ENCODE data around the gene TMEM63C. TPM values are rescaled to one million over a fixed set of nuclear protein-coding genes. Genes with fewer than 3 reads are reported as not detected.

Gene TMEM63C
- total RNA-seq, 3 donors from 2014 or later (not counting 1 experiment from before 2014, with no cell fraction given), result 1.5 to 5.1 (median 2.1) TPM

DNA sequence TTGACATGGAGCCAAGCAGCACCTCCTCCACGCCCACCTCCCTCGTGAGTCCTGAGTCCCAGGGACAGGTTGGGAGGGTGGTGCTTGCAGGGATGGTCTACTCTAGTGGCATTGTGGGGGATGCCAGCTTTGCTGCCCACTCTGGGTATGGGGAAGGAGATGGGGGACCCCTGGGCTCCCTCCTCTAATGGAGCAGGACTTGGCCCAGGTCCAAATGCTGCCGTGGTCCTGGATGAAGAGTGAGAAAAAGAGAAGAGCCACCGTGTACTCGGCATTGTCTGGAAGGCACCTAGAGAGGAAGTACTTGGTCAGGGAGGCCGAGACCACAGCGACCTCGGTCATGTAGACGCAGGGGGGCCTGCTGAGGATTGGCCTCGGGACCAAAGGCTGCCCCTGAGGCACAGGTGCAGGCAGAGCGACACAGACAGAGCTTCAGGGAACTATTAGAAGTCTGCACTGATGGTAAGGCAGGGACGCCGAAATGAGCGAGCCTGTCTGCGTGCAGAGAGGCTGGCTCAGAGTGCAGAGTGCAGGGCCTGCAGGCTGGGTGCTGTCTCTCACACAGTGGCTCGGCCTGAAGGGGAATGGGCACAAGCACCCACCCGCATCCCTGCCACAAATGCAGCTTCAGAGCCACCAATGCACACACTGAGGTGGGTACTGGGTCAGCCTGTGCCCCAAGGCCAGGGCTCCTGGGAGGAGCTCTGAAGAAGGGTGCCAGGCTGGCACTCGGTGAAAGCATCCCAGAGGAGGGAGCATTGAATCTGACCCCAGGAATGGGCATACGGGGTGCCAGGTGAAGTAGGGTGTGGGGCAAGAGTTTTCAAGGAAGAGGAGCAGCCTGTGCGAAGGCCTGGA, 72.0 kb downstream of the TMEM63C start:
- H3K36me3 ChIP-seq (ENCODE audit: control insufficient read depth, insufficient read depth, low read length), result no peaks in the 10 kb centered on the region
- Mint-ChIP-seq H3K9me3 (no peaks in the 10 kb centered on the region), H3K4me1 (no peaks in the 10 kb centered on the region), H3K36me3 (no peaks in the 10 kb centered on the region), H3K27ac (no peak overlapping the region), H3K4me3 (no peak overlapping the region), H3K27me3 (ENCODE audit: low read depth in 2 of 2) (peaks cover 0 to 3% of the 10 kb centered on the region in 2 donors)
- WGBS (ENCODE audit: insufficient coverage), result 48% methylated on average over 20 of the region's 20 CpGs
- intact Hi-C loops (cut with micrococcal nuclease), result no loop called here
- no peak overlapping the region for H3K27ac ChIP-seq (ENCODE audit: low read length)
- ATAC-seq, result no peak
- TF ChIP-seq, protein P1, sequence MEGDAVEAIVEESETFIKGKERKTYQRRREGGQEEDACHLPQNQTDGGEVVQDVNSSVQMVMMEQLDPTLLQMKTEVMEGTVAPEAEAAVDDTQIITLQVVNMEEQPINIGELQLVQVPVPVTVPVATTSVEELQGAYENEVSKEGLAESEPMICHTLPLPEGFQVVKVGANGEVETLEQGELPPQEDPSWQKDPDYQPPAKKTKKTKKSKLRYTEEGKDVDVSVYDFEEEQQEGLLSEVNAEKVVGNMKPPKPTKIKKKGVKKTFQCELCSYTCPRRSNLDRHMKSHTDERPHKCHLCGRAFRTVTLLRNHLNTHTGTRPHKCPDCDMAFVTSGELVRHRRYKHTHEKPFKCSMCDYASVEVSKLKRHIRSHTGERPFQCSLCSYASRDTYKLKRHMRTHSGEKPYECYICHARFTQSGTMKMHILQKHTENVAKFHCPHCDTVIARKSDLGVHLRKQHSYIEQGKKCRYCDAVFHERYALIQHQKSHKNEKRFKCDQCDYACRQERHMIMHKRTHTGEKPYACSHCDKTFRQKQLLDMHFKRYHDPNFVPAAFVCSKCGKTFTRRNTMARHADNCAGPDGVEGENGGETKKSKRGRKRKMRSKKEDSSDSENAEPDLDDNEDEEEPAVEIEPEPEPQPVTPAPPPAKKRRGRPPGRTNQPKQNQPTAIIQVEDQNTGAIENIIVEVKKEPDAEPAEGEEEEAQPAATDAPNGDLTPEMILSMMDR (IDR thresholded peaks at IDR 0.05), result no peak
- H3K9me3 ChIP-seq (ENCODE audit: control insufficient read depth, insufficient read depth, low read length), result no peaks in the 10 kb centered on the region
- no peaks in the 10 kb centered on the region for H3K4me1 ChIP-seq (ENCODE audit: control insufficient read depth, insufficient read depth, low read length)
- no peaks in the 10 kb centered on the region for H3K27me3 ChIP-seq (ENCODE audit: control insufficient read depth, insufficient read depth, low read length)
- DNase-seq, result no peak
- no peak overlapping the region for H3K4me3 ChIP-seq (ENCODE audit: low read length)

DNA sequence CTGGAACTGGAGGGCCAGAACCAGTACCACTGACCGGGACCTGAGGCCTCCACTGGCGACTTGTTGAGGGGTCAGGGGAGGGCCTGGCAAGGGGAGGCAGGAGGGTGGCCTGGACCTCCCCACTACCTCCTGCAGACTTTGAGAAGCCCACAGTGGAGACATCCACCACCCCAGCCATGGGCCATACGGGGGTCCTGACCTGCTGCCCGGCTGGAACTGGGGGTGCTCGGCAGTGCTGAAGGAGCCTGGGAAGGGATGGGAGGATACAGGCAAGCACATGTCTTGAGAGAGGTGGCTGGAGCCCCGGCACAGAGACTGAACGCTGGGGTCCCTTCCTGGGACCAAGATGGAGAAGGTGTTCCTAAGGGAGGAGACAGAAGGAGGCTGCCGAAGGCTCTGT, 75.1 kb downstream of the TMEM63C start:
- Histone ChIP-seq H3K4me3 (ENCODE audit: low read length) (no peak overlapping the region), H3K4me1 (ENCODE audit: control insufficient read depth, insufficient read depth, low read length) (no peaks in the 10 kb centered on the region)

DNA sequence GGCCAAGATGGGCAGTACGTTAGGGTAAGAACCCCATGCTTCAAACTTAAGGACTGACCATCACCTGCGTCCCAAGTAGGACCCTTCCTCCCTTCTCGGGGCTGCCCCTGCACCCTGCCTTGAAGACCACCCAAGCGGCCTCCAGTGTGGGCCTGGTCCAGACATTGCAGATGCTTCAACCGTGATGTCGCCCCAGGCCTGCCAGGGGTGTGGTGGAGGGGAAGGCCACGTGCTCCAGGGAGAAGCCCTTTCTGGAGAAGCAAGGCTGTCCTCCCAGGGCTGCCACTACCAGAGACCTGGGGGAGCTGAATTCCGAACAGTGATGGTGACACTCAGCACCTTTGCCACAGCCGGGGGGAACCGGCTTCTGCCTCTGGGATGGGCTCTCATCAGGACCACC, 76.1 kb downstream of the TMEM63C start:
- 89% methylated on average over 10 of the region's 10 CpGs for WGBS (ENCODE audit: insufficient coverage)
- no peaks in the 10 kb centered on the region for H3K36me3 Mint-ChIP-seq
- Histone ChIP-seq H3K4me3 (ENCODE audit: low read length) (no peak overlapping the region), H3K27me3 (ENCODE audit: control insufficient read depth, insufficient read depth, low read length) (no peaks in the 10 kb centered on the region), H3K9me3 (ENCODE audit: control insufficient read depth, insufficient read depth, low read length) (no peaks in the 10 kb centered on the region), H3K36me3 (ENCODE audit: control insufficient read depth, insufficient read depth, low read length) (no peaks in the 10 kb centered on the region), H3K4me1 (ENCODE audit: control insufficient read depth, insufficient read depth, low read length) (no peaks in the 10 kb centered on the region), H3K27ac (ENCODE audit: low read length) (no peak overlapping the region)
- peaks cover 9 to 15% of the 10 kb centered on the region in 2 donors for H3K27me3 Mint-ChIP-seq (ENCODE audit: low read depth in 2 of 2)
- no peak overlapping the region for H3K27ac Mint-ChIP-seq
- ATAC-seq (no peak), DNase-seq (no peak)
- H3K4me1 Mint-ChIP-seq, result no peaks in the 10 kb centered on the region
- no peaks in the 10 kb centered on the region for H3K9me3 Mint-ChIP-seq
- TF ChIP-seq, protein P1 (IDR thresholded peaks at IDR 0.05), result no peak
- intact Hi-C loops (cut with micrococcal nuclease), result no loop called here
- no peak overlapping the region for H3K4me3 Mint-ChIP-seq

More for the DNA sequence above, 75.1 kb downstream of the TMEM63C start:
- Mint-ChIP-seq H3K9me3 (no peaks in the 10 kb centered on the region), H3K27me3 (ENCODE audit: low read depth in 2 of 2) (peaks cover 7 to 8% of the 10 kb centered on the region in 2 donors), H3K36me3 (no peaks in the 10 kb centered on the region), H3K4me1 (no peaks in the 10 kb centered on the region), H3K27ac (no peak overlapping the region), H3K4me3 (no peak overlapping the region)
- ATAC-seq (no peak), DNase-seq (no peak)
- H3K27me3 ChIP-seq (ENCODE audit: control insufficient read depth, insufficient read depth, low read length), result no peaks in the 10 kb centered on the region
- H3K27ac ChIP-seq (ENCODE audit: low read length), result no peak overlapping the region
- no peaks in the 10 kb centered on the region for H3K9me3 ChIP-seq (ENCODE audit: control insufficient read depth, insufficient read depth, low read length)
- TF ChIP-seq, protein P1 (IDR thresholded peaks at IDR 0.05), result no peak
- intact Hi-C loops (cut with micrococcal nuclease), result no loop called here
- 93% methylated on average over 8 of the region's 8 CpGs for WGBS (ENCODE audit: insufficient coverage)
- H3K36me3 ChIP-seq (ENCODE audit: control insufficient read depth, insufficient read depth, low read length), result no peaks in the 10 kb centered on the region

All from natural killer cell (primary cell).